Measurements from ENCODE around the gene MSN.
A peak's percentile ranks its signal among the peaks of the same experiment; 100 is the strongest.

The MSN gene

DNA sequence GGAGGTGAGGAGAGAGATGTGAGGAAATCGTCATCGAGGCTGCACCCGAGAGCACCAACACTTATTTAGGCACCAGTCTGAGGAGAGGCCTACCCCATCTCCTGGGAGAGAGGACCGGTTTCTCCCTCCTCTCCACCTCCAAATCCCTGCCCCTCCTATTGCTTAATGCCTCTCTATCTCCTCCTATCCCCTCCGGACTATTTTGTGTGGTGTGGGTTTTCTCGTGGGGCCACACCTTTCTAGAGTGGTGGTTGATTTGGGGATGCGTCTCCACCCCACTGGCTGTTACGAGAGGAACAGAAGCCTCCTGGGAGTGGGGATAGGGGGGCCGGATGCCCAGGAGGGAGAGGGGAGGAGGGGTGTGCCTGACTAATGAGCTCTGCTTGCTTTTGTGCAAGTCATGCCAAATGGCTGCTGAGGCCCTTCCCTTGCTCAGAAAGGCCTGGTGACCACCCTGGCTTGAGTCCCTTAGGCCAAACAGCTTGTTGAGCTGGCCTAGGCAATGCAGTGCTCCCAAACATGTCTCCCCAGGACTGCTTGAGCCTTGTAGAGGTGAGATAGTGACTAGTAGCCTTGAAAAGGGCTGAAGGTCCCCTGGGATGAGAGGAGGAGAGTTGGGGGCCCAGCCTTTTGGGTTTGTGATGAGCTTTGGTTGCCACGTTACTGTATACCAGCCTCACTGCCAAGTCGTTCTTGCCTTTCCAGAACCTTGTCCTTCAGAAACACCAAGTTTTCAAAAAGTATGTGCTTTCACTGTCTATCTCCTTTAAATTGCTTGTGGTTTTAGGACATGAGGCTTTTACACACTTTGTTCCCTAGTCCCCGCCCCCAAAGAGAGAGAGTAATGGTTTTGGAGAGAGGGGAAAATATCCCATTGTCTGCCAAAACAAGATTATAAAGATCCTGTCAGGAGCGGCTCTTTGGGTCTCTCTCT is 1.2 kb downstream of the MSN start:
- DNase-seq, result peak; percentile 11 to 78 (median 44)
- intact Hi-C loops (cut with DNase I), result no loop called here

- DNase-seq, result no peak
Observed at GRCh38 chrX:65671286-65671685, 3.8 kb downstream of the MSN start.

GRCh38 chrX:65671966-65672365 is 4.5 kb downstream of the MSN start:
- intact Hi-C loops (cut with DNase I), result no loop called here
- DNase-seq, result no peak

More at GRCh38 chrX:65671286-65671685, 3.8 kb downstream of the MSN start:
- intact Hi-C loops (cut with DNase I), result no loop called here

DNA sequence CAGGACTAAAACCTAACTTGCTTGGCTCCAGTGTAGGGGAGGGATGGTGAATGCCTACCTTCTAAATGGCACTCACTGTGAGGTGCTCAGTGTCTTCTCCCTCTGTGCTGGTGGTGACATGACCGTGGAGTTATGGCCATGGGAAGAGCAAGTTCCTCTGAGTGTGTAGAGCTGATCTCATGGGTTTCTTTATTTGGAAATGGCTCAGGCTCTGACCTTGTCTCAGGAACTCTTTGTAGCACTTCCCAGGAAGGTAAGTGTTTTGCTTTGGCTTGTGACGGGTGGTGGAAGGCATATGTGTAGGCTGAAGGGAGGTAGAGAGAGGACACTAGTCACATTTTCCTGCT is 6.4 kb downstream of the MSN start:
- intact Hi-C loops (cut with DNase I), result no loop called here
- DNase-seq, result no peak

GRCh38 chrX:65674204-65674893 is 6.9 kb downstream of the MSN start:
- intact Hi-C loops (cut with DNase I), result no loop called here
- no peak for DNase-seq

GRCh38 chrX:65677954-65678469 is 10.6 kb downstream of the MSN start:
- DNase-seq, result peak in 3 of 42 donors; percentile 11 to 48 (median 17)
- intact Hi-C loops (cut with DNase I), result no loop called here

DNA sequence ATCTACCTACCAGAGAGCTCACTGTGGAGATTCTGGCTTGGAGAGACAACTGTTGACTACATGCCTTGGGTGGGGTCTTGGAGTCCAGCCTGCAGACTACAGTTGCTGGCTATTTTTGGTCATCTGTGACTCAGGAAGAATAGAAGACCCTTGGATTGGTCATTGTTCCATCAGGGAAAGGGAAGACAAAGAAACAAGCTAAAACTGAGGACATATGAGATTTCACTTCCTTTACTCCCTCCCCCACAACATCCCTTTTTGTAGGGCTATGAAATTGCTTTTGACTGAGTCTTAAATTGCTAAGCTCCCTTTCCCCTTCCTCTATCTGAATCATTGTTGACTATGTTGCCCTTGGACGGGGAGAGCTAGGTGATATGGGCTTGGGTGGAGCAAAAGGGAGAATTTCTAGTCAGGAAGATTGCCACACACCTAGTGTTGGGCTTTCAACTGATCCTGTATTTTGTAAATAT is 11.7 kb downstream of the MSN start:
- intact Hi-C loops (cut with DNase I), result no loop called here
- DNase-seq, result no peak

DNA sequence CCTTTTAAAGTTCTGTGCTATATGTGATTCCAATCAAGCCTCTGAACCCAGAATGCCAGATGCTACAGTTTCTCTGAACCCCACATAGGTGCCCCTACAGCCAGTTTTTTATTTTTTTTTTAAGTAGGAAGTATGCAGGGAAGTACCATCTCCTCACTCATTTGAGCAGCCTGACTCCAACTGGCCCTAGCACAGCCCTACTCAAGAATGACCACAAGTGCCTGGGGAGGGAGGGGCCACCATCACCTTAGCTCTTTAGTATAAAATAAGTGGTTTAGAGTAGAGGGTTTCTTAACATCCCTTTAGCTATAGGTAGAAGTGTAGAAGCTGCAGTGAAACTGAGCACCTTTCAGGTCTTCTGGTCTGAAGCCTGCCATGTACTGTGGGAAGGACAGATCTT is 14.4 kb downstream of the MSN start:
- intact Hi-C loops (cut with DNase I), result no loop called here
- no peak for DNase-seq

DNA sequence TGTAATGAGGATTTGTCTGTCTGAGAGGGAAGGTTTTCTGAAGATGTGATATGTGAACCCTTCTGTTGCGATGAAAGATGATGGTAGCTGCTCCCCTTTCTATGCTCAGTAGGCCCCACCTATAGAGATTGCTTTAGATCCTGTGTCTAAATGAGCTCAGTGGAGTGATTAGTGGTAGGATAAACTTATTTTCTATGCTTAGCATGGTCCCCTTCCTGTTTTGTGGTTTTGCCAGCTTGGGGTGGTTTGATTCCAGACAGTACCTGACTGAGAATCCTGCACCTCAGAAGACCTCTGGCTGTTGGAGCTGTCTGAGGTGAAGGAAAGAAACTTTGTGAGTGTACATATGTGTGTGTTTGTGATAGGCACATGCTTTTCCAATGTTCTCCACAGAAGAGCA is 17.7 kb downstream of the MSN start:
- no peak for DNase-seq
- intact Hi-C loops (cut with DNase I), result no loop called here

DNA sequence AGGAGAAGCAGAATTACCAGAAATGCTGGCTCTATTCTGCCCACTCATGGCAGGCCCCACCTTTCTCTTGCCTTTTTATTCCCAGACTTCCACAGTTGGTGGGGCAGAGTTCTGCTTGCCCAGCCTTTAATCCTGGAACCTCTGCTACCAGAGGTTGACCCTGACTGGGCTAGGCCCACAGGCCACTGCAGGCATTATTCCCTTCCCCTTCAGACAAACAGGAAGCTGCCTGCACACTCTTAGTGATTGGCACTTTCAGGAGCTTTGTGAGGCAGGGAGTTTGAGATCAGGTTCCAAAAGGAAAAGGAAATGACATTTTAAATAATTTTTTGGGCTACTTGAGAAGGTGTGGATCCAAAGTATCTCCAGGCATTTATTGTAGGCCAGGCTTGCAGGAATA is 18.8 kb downstream of the MSN start:
- no peak for DNase-seq

DNA sequence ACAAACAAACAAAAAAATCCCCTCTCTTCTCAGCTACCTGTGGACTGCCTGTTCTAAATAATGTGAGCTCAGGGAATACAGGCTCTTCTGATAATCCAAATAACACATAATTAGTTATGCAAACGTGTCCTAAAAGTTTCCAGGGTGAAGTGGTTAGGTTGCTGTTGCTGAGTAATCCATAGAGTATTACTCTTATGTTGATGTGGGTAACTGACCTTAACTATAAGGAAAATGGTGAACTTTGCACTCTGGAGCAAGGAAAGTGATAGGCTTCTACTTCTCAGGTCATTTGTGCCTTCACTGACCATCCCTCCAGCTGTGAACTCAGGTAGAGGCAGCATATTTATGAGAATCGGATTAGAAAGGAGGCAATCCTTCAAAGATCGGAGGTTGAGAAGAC is 19.9 kb downstream of the MSN start:
- no peak for DNase-seq
- intact Hi-C loops (cut with DNase I), result no loop called here

More for the DNA sequence above, 18.8 kb downstream of the MSN start:
- intact Hi-C loops (cut with DNase I), result no loop called here

GRCh38 chrX:65688403-65688871 is 21.0 kb downstream of the MSN start:
- no peak for DNase-seq
- intact Hi-C loops (cut with DNase I), result no loop called here

- intact Hi-C loops (cut with DNase I), result no loop called here
- DNase-seq, result no peak
Observed at GRCh38 chrX:65689377-65689776, 21.9 kb downstream of the MSN start.

GRCh38 chrX:65690057-65690855 is 22.8 kb downstream of the MSN start:
- intact Hi-C loops (cut with DNase I), result no loop called here
- peak in 7 of 42 donors; percentile 9 to 47 (median 19) for DNase-seq

GRCh38 chrX:65695849-65696449 is 28.5 kb downstream of the MSN start:
- intact Hi-C loops (cut with DNase I), result no loop called here
- no peak for DNase-seq

- intact Hi-C loops (cut with DNase I), result no loop called here
- DNase-seq, result no peak
Observed at GRCh38 chrX:65696613-65697012, 29.2 kb downstream of the MSN start.

DNA sequence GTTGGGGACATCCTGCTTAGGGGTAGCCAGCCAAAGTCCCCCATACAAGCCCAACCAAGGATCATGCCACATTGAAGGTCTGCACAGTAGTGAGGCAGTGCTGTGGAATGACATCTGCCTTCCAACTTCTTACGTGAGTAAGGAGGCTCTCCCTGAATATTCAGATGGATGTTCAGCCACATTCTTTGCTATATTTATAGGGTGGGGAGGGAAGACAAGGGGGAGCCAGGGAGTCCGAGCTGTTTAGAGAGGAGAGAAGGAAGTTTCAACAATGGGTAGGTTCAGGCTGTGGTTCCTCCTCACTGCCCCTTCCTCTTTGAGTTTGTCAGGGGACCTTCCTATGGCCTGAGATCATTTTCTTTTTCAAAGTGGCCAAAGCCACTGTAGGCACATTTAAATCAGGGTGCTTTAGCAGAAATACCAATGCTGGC is 29.8 kb downstream of the MSN start:
- intact Hi-C loops (cut with DNase I), result no loop called here
- no peak for DNase-seq

GRCh38 chrX:65697915-65698796 is 30.7 kb downstream of the MSN start:
- intact Hi-C loops (cut with DNase I), result no loop called here
- peak in 27 of 42 donors; percentile 7 to 51 (median 27) for DNase-seq
